Neural cell (in vitro differentiated cells): ENCODE measurements around the gene GOLGA5.

Experiments
- CTCF ChIP-seq: fragments of 450-650 bp; IDR thresholded peaks from 2 replicates; pipeline ENCODE4 v1.5.1; 2014; ENCODE audit warnings: antibody characterized with exemption, mild to moderate bottlenecking, moderate library complexity; ENCODE audit not compliant: poor library complexity, severe bottlenecking
- EP300 ChIP-seq: fragments of 450-650 bp; conservative IDR thresholded peaks from 2 replicates; pipeline ENCODE4 v1.6.1; 2014; ENCODE audit warnings: antibody characterized with exemption, mild to moderate bottlenecking, moderate library complexity; ENCODE audit not compliant: poor library complexity, severe bottlenecking
- POLR2AphosphoS5 ChIP-seq: IDR thresholded peaks from 2 replicates; pipeline ENCODE4 v1.6.1; 2012
- TAF1 ChIP-seq: IDR thresholded peaks from 2 replicates; pipeline ENCODE4 v1.6.1; 2012; ENCODE audit warnings: low read depth

DNA sequence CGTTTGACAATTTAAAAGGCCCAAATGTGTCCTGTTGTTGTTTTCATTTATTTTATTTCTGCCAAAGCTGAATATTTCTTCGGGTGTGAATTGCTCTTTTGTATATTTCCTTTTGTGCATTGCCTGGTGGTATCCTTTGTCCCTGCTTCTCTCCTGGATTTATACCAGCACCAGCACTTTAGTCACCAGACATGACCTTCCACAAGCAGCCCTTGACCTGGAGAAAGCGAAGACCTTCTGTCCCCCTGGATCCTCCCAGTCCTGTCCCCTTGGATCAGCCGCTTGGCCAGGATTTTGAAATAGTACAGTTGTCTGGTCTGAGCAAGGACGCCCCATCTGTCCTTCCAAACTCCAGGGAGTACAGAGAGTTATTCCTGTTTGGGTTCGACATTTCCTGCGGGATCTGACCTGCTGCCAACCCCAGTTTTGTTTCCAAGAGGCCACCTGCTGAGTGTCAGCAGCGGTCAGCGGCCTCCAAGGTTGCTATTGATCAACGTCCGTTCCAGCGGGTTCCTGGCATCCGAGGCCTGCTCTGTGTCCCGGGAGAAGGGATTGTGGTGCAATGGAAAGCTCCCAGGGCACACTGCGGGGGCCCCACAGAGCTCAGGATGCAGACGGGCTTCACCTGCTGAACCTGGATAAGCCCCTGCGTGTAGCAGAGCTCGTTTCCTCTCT lies 83.8 kb downstream of the GOLGA5 start:
- TF ChIP-seq CTCF: no peak
- no peak for TF ChIP-seq EP300
- TF ChIP-seq POLR2AphosphoS5: no peak
- TF ChIP-seq TAF1: no peak
